GM23338 (cell line): ENCODE results near the gene SNX30. TPM values are rescaled to one million over a fixed set of nuclear protein-coding genes. Genes with fewer than 3 reads are reported as not detected.

Experiments used
- CREB1 ChIP-seq: fragments of 250-450 bp; sonication (Bioruptor Pico); IDR thresholded peaks from 2 replicates; pipeline ENCODE4 v1.5.0; 2020; ENCODE audit warnings: low read depth, mild to moderate bottlenecking, moderate library complexity
- ETS1 ChIP-seq: IDR thresholded peaks from 2 replicates; pipeline ENCODE4 v1.6.1; 2016; ENCODE audit warnings: antibody characterized with exemption
- EZH2 ChIP-seq: fragments of 200-600 bp; sonication (generic); IDR thresholded peaks from one replicate; pipeline ENCODE4 v1.8.0; 2017; ENCODE audit warnings: antibody characterized with exemption, mild to moderate bottlenecking, low read depth; ENCODE audit not compliant: unreplicated experiment
- POLR2AphosphoS5 ChIP-seq: IDR thresholded peaks from 2 replicates; pipeline ENCODE4 v1.6.1; 2016; ENCODE audit warnings: antibody characterized with exemption, low read depth
- STAT1 ChIP-seq: IDR thresholded peaks from one replicate; pipeline ENCODE4 v1.6.1; 2016; ENCODE audit warnings: antibody characterized with exemption; ENCODE audit not compliant: unreplicated experiment
- ZNF331 ChIP-seq: fragments of 250-450 bp; sonication (Bioruptor Pico); IDR thresholded peaks from 2 replicates; pipeline ENCODE4 v1.5.0; 2020; ENCODE audit warnings: low read depth, mild to moderate bottlenecking, moderate library complexity
- ZNF462 ChIP-seq: fragments of 250-450 bp; sonication (Bioruptor Pico); IDR thresholded peaks from 2 replicates; pipeline ENCODE4 v1.5.0; 2020; ENCODE audit warnings: mild to moderate bottlenecking, moderate library complexity
- polyA plus RNA-seq: library from polyadenylated mRNA; unstranded; fragments of >200 nt; fragmentation: Nextera tagmentation; extraction: Ambion mirVana; gene quantifications from 2 replicates; pipeline ENCODE4 v1.2.1, GENCODE V29; 2016
- total RNA-seq: library from RNA; depleted of rRNA; stranded (reverse); fragments of >200 nt; shearing (Covaris generic); gene quantifications from 2 replicates; pipeline ENCODE4 v1.2.3, GENCODE V29; 2014

Gene SNX30
- total and polyA plus RNA-seq, 2 experiments from 2014 or later, result 2.1 to 17.8 TPM

- TF ChIP-seq ZNF462 (CRISPR knock-in tag), result no peak
- no peak for TF ChIP-seq POLR2AphosphoS5
- no peak for TF ChIP-seq ZNF331 (CRISPR knock-in tag)
- TF ChIP-seq EZH2, result no peak
- no peak for TF ChIP-seq STAT1
- no peak for TF ChIP-seq ETS1
- no peak for TF ChIP-seq CREB1 (CRISPR knock-in tag)
These were observed 39.6 kb downstream of the SNX30 start (continued) for GRCh38 chr9:112789891-112790774.
